ENCODE results near the gene EMILIN3.

EMILIN3 gene

GRCh38 chr20:41386502-41387427 lies 20.1 kb upstream of the EMILIN3 start:
- TF ChIP-seq, protein P1, sequence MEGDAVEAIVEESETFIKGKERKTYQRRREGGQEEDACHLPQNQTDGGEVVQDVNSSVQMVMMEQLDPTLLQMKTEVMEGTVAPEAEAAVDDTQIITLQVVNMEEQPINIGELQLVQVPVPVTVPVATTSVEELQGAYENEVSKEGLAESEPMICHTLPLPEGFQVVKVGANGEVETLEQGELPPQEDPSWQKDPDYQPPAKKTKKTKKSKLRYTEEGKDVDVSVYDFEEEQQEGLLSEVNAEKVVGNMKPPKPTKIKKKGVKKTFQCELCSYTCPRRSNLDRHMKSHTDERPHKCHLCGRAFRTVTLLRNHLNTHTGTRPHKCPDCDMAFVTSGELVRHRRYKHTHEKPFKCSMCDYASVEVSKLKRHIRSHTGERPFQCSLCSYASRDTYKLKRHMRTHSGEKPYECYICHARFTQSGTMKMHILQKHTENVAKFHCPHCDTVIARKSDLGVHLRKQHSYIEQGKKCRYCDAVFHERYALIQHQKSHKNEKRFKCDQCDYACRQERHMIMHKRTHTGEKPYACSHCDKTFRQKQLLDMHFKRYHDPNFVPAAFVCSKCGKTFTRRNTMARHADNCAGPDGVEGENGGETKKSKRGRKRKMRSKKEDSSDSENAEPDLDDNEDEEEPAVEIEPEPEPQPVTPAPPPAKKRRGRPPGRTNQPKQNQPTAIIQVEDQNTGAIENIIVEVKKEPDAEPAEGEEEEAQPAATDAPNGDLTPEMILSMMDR (IDR thresholded peaks at IDR 0.05; ENCODE audit: unreplicated experiment in 3 of 3) = no peak
- H3K27ac Mint-ChIP-seq = peak overlapping the region; percentile 76 to 90 (median 78)
- H3K4me1 Mint-ChIP-seq = peaks cover 57% of the 10 kb centered on the region
- no peak overlapping the region for H3K4me3 Mint-ChIP-seq
- H3K36me3 Mint-ChIP-seq (ENCODE audit: low read depth) = no peaks in the 10 kb centered on the region
- H3K27me3 Mint-ChIP-seq (ENCODE audit: low read depth) = no peaks in the 10 kb centered on the region
- H3K9me3 Mint-ChIP-seq = no peaks in the 10 kb centered on the region

DNA sequence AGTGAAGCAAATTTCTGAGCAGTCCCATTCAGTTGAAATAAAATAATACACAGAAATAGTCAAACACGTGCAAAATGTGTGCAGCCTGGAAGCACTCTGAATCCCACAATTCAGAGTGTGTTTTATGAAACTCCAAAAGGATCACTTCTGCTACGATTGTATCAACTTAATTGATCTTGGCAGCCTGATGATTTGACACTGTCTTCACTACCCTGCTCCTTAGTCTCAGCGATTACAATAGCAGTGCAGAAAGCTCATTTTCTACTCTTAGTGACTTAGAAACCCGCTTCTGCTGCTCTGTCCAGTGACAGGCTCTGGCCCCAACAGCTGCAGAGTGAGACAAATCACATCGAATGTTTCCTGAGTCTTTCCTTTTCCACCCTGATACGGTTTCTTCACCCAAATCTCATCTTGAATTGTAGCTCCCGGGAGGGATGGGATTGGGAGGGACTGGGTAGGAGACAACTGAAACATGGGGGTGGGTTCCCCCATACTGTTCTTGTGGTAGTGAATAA lies 16.2 kb upstream of the EMILIN3 start:
- H3K36me3 Mint-ChIP-seq (ENCODE audit: low read depth) = no peaks in the 10 kb centered on the region
- H3K9me3 Mint-ChIP-seq = no peaks in the 10 kb centered on the region
- H3K4me1 Mint-ChIP-seq = peaks cover 48% of the 10 kb centered on the region
- H3K4me3 Mint-ChIP-seq = no peak overlapping the region
- peaks cover 16% of the 10 kb centered on the region for H3K27me3 Mint-ChIP-seq (ENCODE audit: low read depth)
- peak overlapping the region; percentile 72 to 89 (median 78) for H3K27ac Mint-ChIP-seq
- TF ChIP-seq, protein P1 (IDR thresholded peaks at IDR 0.05; ENCODE audit: unreplicated experiment in 3 of 3) = no peak

GRCh38 chr20:41380551-41381193 lies 14.1 kb upstream of the EMILIN3 start:
- Mint-ChIP-seq H3K9me3 (no peaks in the 10 kb centered on the region), H3K27me3 (ENCODE audit: low read depth) (peaks cover 21% of the 10 kb centered on the region), H3K36me3 (ENCODE audit: low read depth) (no peaks in the 10 kb centered on the region), H3K27ac (peak overlapping the region in 2 of 3 experiments; percentile 33 to 86), H3K4me1 (peaks cover 31% of the 10 kb centered on the region), H3K4me3 (peak overlapping the region in 1 of 3 experiments; percentile 31)
- TF ChIP-seq, protein P1 (IDR thresholded peaks at IDR 0.05; ENCODE audit: unreplicated experiment in 3 of 3) = no peak

- H3K4me3 Mint-ChIP-seq = no peak overlapping the region
- peak overlapping the region in 1 of 3 experiments; percentile 16 for H3K27ac Mint-ChIP-seq
- TF ChIP-seq, protein P1 (IDR thresholded peaks at IDR 0.05; ENCODE audit: unreplicated experiment in 3 of 3) = no peak
- no peaks in the 10 kb centered on the region for H3K9me3 Mint-ChIP-seq
- H3K27me3 Mint-ChIP-seq (ENCODE audit: low read depth) = peaks cover 24% of the 10 kb centered on the region
- no peaks in the 10 kb centered on the region for H3K36me3 Mint-ChIP-seq (ENCODE audit: low read depth)
- peaks cover 28% of the 10 kb centered on the region for H3K4me1 Mint-ChIP-seq
Measured at GRCh38 chr20:41379551-41379950, 12.9 kb upstream of the EMILIN3 start.

DNA sequence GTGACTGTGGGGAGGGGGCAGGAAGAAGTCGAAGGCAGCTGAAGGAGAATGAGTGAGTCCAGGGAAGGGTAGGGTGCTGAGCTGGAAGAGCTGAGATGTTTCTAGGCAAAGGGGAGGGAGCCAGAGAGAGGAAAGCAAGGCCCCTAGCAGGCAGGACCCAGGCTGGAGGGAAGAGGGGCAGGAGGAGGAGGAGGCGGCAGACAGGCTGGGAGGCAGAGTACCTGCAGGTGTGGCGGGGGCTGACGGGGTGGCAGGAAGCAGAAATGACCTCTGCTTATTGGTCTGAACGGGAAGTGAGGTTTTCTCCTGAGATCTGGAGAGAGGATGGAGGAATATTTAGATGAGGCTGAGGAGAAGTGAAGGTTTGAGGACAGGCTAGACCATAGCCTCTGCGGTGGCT lies 10.7 kb upstream of the EMILIN3 start:
- TF ChIP-seq, protein P1 (IDR thresholded peaks at IDR 0.05; ENCODE audit: unreplicated experiment in 3 of 3) = no peak
- Mint-ChIP-seq H3K27ac (no peak overlapping the region), H3K36me3 (ENCODE audit: low read depth) (no peaks in the 10 kb centered on the region), H3K4me3 (no peak overlapping the region), H3K9me3 (peaks cover 7% of the 10 kb centered on the region), H3K27me3 (ENCODE audit: low read depth) (peaks cover 29% of the 10 kb centered on the region), H3K4me1 (peaks cover 27% of the 10 kb centered on the region)

Measured in nephron (organoid).